Activated T-helper 1 cell treated with anti-CD3 and anti-CD28 coated beads, Interleukin-2, amount 50 U/mL, for 16 hours (primary cell): Measurements from ENCODE around the gene C16orf82.

Experiments used
- DNase-seq, 2 donors: peaks; one replicate each; pipeline ENCODE4 v3.0.0-alpha.2; 2020; ENCODE audit warnings: low read depth in 1 of 2, low spot score in 1 of 2

Gene C16orf82

DNA sequence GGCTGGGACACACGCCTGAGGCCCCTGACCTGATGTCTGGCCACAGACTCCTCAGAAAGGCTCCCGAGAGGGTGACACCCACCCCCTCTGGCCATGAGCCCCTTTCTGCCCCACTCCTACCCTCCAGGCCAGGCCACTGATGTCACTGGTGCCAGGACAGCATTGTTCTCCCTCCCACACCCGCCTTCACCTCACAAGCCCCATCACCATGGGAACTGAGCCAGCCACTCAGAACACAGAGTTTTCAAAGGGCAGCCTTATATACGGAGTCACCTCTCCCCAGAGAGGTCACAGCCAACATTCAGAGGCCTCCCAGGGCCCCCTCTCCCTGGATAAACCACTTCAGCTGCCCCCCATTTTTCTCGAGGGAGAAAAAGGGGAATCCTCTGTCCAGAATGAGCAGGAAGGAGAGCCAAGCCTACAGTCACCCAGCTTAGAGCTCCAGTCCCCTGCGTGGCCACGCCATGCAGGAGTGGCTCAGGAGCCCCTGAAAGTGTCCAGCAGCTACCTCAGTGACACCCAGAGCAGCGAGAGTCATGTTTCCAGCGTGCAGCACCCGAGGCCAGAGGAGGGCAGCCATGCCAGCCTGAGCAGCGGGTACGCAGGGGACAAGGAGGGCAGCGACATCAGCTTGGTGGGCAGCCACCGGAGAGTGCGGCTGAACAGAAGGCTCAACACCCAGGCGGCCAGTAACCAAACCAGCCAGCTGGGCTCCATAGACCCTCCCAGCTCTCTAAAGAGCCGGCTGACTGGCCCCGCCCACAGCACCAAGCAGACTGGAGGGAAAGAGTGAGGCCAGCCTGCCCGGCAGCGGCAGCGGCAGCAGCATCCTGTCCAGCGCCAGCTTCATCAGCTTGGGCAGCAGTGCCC lies at the start of gene C16orf82:
Gene C16orf82 (plus strand): TSS at position 260 of the 870 bp plus-strand sequence.
- DNase-seq, result no peak

GRCh38 chr16:27020031-27020430 lies 46.7 kb upstream of the C16orf82 start:
- DNase-seq, result no peak

DNA sequence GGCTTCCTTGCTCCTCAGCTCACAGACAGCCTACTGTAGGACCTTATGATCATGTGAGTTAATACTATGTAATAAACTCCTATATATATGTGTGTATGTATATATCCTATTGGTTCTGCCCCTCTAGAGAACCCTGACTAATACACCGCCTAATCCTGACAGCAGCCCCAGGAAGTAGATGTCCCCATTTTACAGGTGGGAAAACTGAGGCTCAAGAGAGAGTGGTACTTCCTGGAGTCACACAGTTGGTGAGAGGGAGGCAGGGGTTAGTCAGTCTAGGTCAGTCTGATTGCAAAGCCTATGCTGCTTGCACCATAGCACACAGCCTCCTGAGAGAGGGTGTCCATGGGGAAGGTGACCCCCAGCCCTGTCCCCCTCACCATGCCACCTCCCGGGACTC lies 42.7 kb upstream of the C16orf82 start:
- no peak for DNase-seq

DNA sequence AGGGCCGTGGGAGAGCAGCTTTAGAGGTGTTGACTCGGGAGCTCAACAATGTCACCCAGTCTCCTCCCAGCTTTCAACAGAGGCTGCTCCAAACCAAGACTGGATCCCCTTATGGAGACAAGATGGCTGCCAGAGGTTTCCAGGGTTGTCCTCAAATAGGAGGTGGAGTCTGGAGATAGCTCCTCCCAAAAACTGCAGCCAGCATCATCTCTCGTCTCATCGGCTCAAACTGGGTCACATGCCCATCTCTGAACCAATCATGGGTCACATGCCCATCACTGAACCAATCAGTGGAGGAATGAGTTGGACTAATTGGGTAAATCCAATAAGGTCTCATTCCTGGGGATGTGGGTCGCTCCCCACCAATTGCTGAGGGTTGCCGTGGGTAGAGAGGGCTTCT lies 41.1 kb upstream of the C16orf82 start:
- no peak for DNase-seq

DNA sequence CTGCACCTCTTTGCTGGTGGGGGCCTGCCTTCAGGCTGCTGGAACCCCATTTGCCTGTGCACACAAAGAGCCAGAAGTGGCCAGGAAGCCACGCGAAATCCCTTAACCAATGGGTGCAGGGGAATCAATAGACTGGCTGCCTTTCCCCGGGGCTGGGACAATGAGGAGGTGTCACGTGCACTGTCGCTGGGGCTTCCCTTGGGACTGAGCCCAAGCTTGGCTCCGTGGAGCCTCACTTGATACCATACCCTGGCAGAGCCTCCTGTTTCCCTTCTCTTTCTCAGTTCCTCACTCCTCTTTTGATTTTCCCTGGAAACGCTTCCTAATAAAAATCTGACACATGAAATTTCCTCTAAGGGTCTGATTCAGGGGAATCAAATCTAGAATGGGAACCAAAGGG lies 38.8 kb upstream of the C16orf82 start:
- DNase-seq, result no peak

- DNase-seq, result no peak
Measured at GRCh38 chr16:27028591-27029110, 38.1 kb upstream of the C16orf82 start.

DNA sequence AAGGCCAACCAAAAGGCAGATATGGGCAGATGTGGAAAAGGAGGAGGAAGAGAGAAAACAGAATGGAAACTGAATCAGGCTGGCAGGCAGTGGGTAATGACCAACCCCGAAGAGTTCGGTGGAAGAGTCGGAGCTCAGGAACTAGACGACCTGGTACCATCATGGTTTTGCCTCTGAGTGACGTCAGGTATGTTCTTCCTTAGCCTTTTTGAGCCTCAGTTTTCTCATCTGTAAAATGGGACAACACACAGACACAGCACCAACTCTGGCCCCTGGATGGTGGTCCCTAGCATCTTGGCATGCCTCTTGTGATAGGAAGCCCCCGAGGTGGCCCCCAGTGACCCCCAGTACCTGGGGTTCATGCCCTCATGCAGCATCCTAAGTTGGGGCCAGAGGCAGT lies 37.2 kb upstream of the C16orf82 start:
- DNase-seq, result no peak

- DNase-seq, result no peak
Measured at GRCh38 chr16:27033281-27033979, 33.3 kb upstream of the C16orf82 start.

- no peak for DNase-seq
Measured at GRCh38 chr16:27040732-27041131, 26.0 kb upstream of the C16orf82 start.

GRCh38 chr16:27046958-27047518 lies 19.7 kb upstream of the C16orf82 start:
- DNase-seq, result no peak

DNA sequence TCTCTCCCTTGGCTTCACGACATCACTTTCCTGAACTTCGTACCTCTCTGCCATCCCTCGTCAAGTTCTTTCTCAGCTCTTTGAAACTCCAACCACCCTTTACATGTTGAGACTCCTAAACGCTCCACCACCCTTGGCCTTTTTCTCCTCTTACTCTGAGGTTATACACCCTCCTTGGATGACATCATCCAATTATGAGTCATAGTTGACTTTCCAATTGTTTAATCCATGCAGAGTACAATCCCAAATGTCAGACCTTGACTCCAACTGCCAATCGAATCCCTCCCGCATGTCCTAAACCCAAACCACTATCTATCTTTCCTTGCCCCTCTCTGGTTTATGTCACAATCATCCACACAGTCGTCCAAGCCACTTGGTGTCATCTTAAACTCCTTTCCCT lies 18.4 kb upstream of the C16orf82 start:
- no peak for DNase-seq

DNA sequence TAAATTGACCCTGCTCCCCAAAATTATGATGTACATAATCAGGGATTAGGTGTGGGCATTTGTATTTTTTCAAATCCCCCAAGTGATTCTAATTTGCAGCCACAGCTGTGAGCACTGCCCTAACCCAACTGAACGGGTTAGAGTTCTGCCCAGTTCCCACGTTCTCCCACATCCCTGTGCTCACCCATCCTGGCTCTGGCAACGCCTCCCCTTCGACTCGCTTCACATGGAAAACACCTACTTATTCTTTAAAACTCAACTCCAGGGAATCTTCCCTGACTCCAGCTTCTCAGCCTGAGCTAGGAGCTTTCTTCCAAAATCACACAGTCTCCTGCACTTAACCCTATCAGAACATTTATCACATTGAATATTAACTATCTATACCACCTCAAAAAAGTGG lies 17.6 kb upstream of the C16orf82 start:
- DNase-seq, result no peak

DNA sequence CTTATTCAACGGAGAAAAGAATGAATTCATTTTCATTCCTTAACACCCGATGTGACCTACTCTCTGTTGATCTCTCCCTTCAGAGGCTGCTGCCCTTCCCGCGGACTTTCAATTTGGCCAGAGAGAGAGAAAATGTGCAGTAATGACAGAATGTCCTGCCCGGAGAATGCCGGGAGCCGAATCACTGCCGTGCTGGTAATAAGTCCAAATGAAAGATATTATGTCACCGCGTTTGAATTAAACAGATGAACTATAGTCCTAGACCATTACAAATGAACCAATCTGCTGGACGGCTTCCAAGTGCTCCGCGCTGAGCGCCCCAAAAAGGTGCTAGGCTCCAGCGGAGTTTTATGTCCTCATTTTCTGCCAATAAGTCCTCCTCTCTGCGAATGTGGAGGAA lies 14.7 kb upstream of the C16orf82 start:
- DNase-seq, result no peak

DNA sequence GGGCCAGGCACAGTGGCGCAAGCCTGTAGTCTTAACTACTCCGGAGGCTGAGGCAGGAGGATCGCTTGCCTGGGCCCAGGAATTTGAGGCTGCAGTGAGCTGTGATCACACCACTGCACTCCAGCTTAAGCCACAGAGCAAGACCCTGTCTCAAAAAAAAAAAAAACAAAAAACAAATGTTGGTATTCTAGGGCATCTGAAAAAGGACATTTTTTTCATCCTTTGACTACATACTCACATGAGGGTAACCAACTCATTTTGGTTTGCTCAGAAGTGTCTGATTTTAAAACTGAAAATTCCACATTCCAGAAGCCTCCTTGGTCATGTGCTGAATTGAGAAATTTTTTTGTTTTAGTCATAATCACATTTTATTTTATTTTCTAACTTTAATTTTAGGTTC lies 12.7 kb upstream of the C16orf82 start:
- DNase-seq, result no peak

DNA sequence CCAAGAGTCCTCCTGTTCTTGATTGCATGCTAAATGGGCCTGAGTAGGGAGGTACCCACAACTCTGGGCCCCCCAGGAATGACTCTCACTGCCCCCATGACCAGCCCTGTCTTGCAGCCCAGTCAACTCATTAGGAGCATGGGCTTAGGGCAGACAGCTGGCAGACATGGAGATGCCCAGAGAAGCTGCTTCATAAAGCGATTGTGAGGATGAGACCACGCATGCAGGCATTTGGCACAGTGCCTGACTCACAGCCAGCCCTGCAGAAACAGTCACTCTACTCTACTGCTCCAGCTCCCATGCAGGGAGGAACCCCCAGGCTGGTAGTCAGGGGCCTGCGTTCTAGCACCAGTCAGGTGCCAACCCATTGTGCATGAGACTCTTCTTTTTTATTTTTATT lies 8.4 kb upstream of the C16orf82 start:
- no peak for DNase-seq

DNA sequence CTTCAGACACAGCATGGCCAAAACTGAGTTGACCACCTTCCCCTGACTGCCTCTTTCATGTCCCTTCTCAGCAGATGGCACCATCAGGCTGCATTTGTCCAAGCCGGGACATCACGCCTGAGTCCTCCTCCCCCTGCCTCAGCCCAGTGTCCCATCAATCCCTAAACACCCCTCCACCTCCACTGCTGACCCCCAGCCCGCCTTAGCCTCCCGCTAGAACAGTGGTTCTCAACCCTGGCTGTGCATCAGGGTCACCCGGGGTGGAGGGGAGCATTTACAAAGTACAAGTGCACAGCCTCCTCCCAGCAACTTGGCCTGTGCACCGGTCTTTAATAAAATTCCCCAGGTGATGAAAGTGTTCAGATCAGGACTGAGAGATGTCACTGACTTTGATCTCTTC lies 4.0 kb downstream of the C16orf82 start:
- DNase-seq, result no peak

DNA sequence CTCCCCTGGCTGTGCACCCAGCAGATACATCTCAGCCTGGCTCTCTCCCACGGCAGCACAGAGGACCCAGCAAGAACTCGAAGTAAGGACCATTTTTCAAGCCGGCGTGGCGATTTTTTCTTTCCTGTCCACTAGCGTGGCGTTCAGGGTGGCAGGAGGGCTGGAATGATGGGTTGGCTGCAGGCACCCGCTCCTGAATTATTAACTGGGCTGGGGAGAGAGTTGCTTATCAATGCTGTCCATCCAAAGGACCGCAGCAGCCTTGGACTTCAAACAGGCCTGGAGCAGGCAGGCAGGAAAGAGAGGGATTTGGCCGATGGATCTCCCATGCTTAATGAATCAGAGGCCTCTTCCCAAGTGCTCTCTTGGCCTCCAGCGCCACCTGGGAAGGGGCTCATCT lies 7.0 kb downstream of the C16orf82 start:
- no peak for DNase-seq

- DNase-seq, result no peak
Measured at GRCh38 chr16:27080895-27081294, 14.2 kb downstream of the C16orf82 start.

DNA sequence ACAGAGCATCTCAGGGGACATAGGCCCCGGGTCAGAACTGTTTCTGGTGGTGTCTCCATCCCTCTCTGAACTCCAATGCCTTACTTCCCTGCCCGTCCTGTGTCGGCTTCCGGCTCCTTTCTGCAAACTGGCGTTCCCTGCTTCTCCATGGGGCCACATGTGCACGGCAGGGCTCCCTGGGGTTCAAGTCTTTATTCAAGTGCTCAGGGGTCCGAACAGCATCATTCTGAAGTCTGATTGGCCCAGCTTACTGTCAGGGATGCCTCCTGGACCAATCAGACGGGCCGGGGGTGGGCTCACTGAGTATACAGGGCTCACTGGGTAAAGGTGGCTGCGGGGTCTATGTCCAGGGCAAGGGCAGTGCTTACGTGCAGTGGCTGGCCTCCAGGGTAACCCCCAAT lies 17.1 kb downstream of the C16orf82 start:
- DNase-seq, result no peak

DNA sequence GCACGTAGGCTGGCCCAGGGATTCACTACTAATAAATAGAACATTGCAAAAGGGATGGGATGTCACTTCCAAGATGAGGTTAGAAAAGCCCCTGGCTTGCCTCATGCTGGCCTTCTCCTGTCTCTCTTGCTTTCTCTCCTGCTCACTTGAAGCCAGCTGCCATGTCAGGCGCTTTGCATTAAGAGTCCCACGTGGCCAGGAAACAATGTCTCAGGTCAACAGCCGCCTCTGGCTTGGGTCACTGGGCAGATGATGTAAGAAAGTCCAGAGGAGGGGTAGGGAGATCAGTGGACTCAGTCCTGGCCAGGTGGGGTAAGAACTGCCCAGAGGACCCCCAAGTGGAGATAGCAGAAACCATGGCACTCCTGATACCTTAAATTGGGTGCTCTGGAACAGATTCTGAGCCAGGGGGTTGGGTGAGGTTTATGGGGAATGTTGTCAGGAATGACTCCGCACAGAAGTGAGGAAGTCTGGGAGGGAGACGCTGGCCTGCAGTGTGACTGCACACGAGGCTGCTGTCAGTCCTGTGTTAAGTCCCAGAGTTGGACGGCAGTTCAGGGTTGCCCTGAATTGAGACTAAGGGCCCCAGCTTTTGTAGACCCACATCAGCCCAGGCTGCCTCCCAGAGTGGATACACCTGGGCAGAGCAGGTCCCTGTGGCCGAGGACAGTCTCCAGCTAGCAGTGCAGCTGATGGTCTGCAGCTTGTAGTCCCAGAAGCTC lies 17.7 kb downstream of the C16orf82 start:
- no peak for DNase-seq

DNA sequence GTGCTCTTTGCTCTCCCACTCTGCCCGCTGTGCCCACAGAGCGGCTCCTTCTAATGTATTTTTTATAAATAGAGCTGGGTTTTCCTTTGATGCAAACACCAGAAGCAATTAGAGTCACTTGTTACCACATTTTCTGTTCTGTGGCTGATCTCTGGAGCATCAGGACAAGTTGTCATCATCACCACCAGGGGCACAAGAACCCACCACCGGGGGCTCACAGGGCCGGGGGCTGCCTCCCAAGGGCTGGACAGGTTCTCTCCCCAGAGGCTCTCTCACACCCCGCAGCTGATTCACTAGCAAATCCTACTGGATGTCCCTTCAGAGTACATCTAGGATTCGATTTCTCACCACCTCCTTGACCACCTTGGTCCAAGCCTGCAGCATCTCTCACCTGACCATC lies 18.5 kb downstream of the C16orf82 start:
- no peak for DNase-seq
